Vagina (tissue), 2 donors: Measurements from ENCODE around the gene FAM3A.

ENCODE experiments used
- CTCF ChIP-seq, 3 experiments: fragments of 450-650 bp in 2 of 3; fragments of 200-600 bp in 1 of 3; sonication (generic) in 1 of 3; IDR thresholded peaks; one replicate each; pipeline ENCODE4 v1.5.1; 2017 to 2019; ENCODE audit warnings: antibody characterized with exemption in 3 of 3, mild to moderate bottlenecking in 2 of 3, moderate library complexity in 2 of 3
- POLR2AphosphoS5 ChIP-seq, 2 donors: sonication (generic); formaldehyde crosslinking; IDR thresholded peaks; one replicate each; pipeline ENCODE4 v1.9.0; 2017; ENCODE audit warnings: antibody characterized with exemption in 2 of 2, mild to moderate bottlenecking in 2 of 2, low read depth in 1 of 2; ENCODE audit not compliant: insufficient read depth in 1 of 2

- TF ChIP-seq CTCF (IDR thresholded peaks at IDR 0.05) (no peak), POLR2AphosphoS5 (IDR thresholded peaks at IDR 0.05; ENCODE audit: insufficient read depth in 1 of 2, low read depth in 1 of 2) (no peak)
Observed at GRCh38 chrX:154512879-154513553, 3.0 kb downstream of the FAM3A start.
